Suprapubic skin (tissue), 3 donors: Measurements from ENCODE around the gene PARPBP.

Experiments
- POLR2A ChIP-seq, 2 donors: fragments of 450-650 bp; IDR thresholded peaks; one replicate each; pipeline ENCODE4 v1.6.1; 2017; ENCODE audit warnings: antibody characterized with exemption in 2 of 2, mild to moderate bottlenecking in 2 of 2, moderate library complexity in 2 of 2
- TF ChIP-seq, protein P1 (sequence below), 2 donors: fragments of 200-600 bp in 1 of 2; fragments of 450-650 bp in 1 of 2; sonication (generic) in 1 of 2; IDR thresholded peaks; one replicate each; pipeline ENCODE4 v1.5.1; 2016 to 2019; ENCODE audit warnings: antibody characterized with exemption in 2 of 2, mild to moderate bottlenecking in 1 of 2, moderate library complexity in 1 of 2

DNA sequence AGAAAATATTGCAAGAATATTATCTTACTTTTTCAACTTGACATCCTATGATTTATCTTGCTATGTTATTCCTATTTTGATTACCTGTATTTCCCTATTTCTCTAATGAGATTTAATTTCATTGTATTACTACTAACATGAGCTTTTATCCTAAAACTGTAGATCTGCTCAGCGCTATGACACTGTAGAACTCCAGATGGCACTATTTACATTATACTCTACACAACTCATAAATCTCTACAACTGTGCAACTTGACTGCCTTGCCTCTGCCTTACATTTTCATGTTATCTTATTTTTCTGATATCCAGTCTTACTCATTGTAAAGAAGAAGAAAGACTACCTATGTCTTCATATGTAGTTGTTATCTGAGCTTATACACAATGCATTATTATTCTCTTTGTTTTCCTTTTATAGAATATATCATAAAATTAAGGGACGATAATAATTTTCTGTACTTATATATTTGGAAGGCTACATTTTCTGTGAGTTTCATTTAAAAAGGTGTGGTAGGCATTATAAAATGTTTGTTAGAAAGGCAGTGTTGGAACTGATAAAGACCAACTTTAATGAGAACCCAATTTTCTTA is 24.2 kb upstream of the PARPBP start:
- TF ChIP-seq, protein P1, sequence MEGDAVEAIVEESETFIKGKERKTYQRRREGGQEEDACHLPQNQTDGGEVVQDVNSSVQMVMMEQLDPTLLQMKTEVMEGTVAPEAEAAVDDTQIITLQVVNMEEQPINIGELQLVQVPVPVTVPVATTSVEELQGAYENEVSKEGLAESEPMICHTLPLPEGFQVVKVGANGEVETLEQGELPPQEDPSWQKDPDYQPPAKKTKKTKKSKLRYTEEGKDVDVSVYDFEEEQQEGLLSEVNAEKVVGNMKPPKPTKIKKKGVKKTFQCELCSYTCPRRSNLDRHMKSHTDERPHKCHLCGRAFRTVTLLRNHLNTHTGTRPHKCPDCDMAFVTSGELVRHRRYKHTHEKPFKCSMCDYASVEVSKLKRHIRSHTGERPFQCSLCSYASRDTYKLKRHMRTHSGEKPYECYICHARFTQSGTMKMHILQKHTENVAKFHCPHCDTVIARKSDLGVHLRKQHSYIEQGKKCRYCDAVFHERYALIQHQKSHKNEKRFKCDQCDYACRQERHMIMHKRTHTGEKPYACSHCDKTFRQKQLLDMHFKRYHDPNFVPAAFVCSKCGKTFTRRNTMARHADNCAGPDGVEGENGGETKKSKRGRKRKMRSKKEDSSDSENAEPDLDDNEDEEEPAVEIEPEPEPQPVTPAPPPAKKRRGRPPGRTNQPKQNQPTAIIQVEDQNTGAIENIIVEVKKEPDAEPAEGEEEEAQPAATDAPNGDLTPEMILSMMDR (IDR thresholded peaks at IDR 0.05) = no peak
- TF ChIP-seq POLR2A (IDR thresholded peaks at IDR 0.05) = no peak
